ENCODE results near the gene INSIG1. TPM values are rescaled to one million over a fixed set of nuclear protein-coding genes. Genes with fewer than 3 reads are reported as not detected.
A peak's percentile ranks its signal among the peaks of the same experiment; 100 is the strongest.

The INSIG1 gene
- total and polyA plus RNA-seq, 8 donors = 13.5 to 170 (median 21.4) TPM

DNA sequence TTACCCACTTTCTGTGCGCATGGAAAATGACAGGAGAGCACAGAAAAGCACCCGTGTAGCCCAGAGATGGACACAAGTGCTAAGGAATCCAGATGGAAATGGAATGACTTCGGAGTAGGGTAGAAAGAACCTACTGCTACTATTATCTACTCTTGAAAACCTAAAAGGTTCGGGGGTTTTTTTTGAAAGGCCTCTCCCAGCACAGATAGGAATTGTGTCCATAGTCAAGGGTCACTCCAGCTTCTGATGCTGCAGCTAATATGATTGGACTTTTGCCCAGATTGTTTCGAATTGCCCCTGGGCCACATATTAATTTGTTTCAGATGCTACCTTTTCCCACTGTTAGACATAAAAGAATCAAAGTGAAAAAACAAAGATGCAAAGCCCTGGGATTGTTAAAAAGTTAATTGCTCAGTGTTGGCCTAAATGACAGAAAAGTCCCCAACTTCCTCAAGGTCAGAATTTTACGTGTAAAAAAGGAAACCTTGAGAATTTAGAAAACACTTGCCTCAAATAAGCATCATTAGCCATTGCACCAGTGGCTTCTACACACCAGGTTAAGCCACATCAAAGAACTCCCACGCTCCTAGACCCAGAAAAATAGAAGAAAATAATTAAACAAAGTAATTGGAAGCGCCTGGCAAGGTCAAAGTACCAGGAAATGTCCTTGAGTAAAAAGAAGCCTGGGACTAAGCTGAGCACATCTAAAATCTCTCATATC is 40.8 kb upstream of the INSIG1 start:
- Histone ChIP-seq H3K4me1 (no peaks in the 10 kb centered on the region), H3K27ac (no peak overlapping the region), H3K36me3 (no peaks in the 10 kb centered on the region), H3K9me3 (no peaks in the 10 kb centered on the region), H3K27me3 (peaks cover 0 to 28% of the 10 kb centered on the region in 2 donors), H3K4me3 (no peak overlapping the region)
- DNase-seq (no peak), ATAC-seq (no peak)
- intact Hi-C loops (cut with DNase I) = no loop called here
- TF ChIP-seq, protein P1, sequence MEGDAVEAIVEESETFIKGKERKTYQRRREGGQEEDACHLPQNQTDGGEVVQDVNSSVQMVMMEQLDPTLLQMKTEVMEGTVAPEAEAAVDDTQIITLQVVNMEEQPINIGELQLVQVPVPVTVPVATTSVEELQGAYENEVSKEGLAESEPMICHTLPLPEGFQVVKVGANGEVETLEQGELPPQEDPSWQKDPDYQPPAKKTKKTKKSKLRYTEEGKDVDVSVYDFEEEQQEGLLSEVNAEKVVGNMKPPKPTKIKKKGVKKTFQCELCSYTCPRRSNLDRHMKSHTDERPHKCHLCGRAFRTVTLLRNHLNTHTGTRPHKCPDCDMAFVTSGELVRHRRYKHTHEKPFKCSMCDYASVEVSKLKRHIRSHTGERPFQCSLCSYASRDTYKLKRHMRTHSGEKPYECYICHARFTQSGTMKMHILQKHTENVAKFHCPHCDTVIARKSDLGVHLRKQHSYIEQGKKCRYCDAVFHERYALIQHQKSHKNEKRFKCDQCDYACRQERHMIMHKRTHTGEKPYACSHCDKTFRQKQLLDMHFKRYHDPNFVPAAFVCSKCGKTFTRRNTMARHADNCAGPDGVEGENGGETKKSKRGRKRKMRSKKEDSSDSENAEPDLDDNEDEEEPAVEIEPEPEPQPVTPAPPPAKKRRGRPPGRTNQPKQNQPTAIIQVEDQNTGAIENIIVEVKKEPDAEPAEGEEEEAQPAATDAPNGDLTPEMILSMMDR (IDR thresholded peaks at IDR 0.05) = no peak

DNA sequence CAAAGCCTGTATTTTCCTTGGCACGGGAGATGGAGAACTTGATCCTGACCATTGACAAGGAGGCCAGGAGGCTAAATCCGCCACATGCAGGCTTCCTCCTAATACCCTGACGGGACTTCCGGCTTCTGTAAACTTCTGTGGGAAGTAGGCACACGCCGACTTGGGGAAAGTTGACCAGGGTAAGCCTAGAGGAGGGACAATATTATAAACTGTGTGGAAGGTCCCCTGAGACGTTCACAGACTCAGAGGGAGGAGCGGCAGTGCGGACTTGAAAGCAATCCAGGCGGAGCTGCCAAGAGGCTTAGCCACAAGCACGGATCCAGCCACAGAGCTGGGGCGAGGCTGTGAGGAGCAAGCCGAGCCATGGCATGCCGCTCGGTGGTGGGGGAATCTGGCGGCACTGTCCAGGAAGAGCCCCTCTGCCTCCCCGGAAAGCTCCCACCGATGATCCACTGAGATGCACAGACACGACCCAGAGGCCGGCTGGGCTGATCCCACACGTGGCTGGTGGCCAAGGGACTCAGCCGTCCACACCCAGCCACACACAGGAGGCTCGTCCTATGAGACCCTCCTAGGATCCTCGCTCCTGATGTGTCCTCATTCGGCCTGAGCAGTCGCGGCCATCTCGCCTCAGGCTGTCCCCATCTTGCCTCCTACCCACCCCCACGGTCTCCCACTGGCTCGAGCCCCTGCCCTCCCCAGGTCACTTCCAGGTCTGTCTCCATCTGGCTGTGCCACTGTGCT is 40.0 kb upstream of the INSIG1 start:
- intact Hi-C loops (cut with DNase I) = no loop called here
- Histone ChIP-seq H3K36me3 (no peaks in the 10 kb centered on the region), H3K4me1 (no peaks in the 10 kb centered on the region), H3K4me3 (no peak overlapping the region), H3K27me3 (peaks cover 0 to 30% of the 10 kb centered on the region in 2 donors), H3K9me3 (no peaks in the 10 kb centered on the region), H3K27ac (no peak overlapping the region)
- peak; percentile 46 for ATAC-seq
- peak in 1 of 4 donors; percentile 46 for DNase-seq
- TF ChIP-seq, protein P1 (IDR thresholded peaks at IDR 0.05) = no peak

DNA sequence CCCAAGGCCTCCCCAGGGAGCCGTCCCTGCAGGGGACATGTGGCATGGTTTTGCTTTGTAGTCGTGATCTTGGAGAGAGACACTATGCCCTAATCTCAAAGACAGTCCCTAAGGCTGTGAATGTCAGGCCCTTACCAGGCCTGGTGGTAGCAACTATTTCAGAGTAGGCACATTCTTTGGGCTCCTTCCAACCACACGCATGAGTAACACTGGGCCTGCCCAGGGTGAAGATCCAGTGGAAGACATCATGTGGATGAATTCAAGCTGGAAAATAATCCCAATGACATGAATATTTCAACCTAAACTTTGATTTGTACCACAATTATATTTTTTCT is 39.5 kb upstream of the INSIG1 start:
- Histone ChIP-seq H3K4me3 (no peak overlapping the region), H3K4me1 (no peaks in the 10 kb centered on the region), H3K9me3 (no peaks in the 10 kb centered on the region), H3K27ac (no peak overlapping the region), H3K27me3 (peaks cover 0 to 30% of the 10 kb centered on the region in 2 donors), H3K36me3 (no peaks in the 10 kb centered on the region)
- peak; percentile 51 for ATAC-seq
- intact Hi-C loops (cut with DNase I) = no loop called here
- TF ChIP-seq, protein P1 (IDR thresholded peaks at IDR 0.05) = no peak
- DNase-seq = no peak

DNA sequence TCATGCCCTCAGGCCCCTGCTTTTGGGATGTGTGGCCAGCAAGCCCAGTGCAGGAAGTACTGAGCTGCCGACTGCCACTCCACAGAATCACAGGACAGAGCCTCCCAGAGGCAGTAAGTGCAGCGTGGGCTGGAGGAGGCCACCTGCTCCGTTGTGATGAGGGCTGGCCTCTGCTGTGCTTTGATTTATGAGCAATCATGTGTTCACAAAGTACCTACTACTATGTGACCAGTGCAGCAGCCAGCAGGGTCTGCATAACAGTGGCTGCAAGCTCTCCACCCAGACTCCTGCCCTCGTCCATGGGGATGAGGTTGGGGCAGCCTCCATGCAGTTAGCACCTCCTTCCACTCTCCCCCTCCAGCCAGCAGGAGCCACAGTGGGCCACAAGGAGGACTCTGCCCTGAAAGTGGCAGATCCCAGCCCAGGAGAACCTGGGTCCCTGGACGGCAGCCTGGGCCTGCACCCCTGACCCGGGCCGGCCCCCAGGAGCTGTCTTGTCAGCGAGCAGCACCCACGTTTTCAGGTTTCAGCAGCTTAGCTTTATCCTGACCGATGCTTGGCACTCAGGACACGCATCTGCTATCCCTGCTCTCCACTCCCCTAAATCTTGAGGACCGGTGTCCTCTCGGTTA is 37.7 kb upstream of the INSIG1 start:
- Histone ChIP-seq H3K36me3 (no peaks in the 10 kb centered on the region), H3K27ac (no peak overlapping the region), H3K27me3 (peaks cover 0 to 32% of the 10 kb centered on the region in 2 donors), H3K4me1 (no peaks in the 10 kb centered on the region), H3K9me3 (no peaks in the 10 kb centered on the region), H3K4me3 (no peak overlapping the region)
- no peak for ATAC-seq
- no peak for DNase-seq
- TF ChIP-seq, protein P1 (IDR thresholded peaks at IDR 0.05) = no peak
- intact Hi-C loops (cut with DNase I) = no loop called here

DNA sequence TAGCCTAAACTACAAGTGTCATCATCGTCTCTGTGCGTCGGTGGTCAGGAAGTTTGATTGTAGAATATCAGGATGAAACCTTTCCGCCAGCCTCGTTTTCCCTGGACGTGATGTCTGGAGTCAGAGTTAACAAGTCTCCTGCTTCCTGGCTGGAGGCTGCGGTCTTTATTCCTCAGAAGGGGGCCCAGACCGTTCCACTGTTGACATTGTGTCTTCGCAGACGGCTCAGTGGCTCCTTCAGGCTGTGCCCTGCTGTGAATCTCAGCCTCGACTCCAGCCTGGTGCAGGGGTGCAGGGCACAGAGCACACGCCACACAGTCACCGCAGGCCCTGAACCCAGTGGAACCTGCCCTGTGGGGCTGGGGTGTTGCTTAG is 37.2 kb upstream of the INSIG1 start:
- no peak overlapping the region for H3K4me3 ChIP-seq
- TF ChIP-seq, protein P1 (IDR thresholded peaks at IDR 0.05) = no peak
- H3K27me3 ChIP-seq = peaks cover 0 to 32% of the 10 kb centered on the region in 2 donors
- ATAC-seq (no peak), DNase-seq (no peak)
- no peak overlapping the region for H3K27ac ChIP-seq
- no peaks in the 10 kb centered on the region for H3K36me3 ChIP-seq
- H3K9me3 ChIP-seq = no peaks in the 10 kb centered on the region
- no peaks in the 10 kb centered on the region for H3K4me1 ChIP-seq
- intact Hi-C loops (cut with DNase I) = no loop called here

Measured in left lung (tissue), 10 donors.